Trophoblast cell (in vitro differentiated cells and primary cell): ENCODE results near the gene APH1B. TPM values are rescaled to one million over a fixed set of nuclear protein-coding genes. Genes with fewer than 3 reads are reported as not detected.

Source experiments
- DNase-seq, 2 donors: peaks; one replicate each; pipeline ENCODE4 v3.0.0-alpha.2; 2016
- H2AFZ ChIP-seq: 2 replicates; pipeline ENCODE4 v1.6.1; 2013; ENCODE audit warnings: low read length, moderate library complexity, mild to moderate bottlenecking; ENCODE audit not compliant: insufficient read depth, poor library complexity
- H2AK5ac ChIP-seq: 2 replicates; pipeline ENCODE4 v1.6.1; 2013; ENCODE audit warnings: mild to moderate bottlenecking, low read length
- H2BK120ac ChIP-seq: 2 replicates; pipeline ENCODE4 v1.6.1; 2013; ENCODE audit warnings: low read length, mild to moderate bottlenecking, moderate library complexity; ENCODE audit not compliant: insufficient read depth, poor library complexity
- H2BK12ac ChIP-seq: 2 replicates; pipeline ENCODE4 v1.6.1; 2013; ENCODE audit warnings: mild to moderate bottlenecking, low read length, moderate library complexity
- H2BK5ac ChIP-seq: 2 replicates; pipeline ENCODE4 v1.6.1; 2013; ENCODE audit warnings: low read length, low read depth, moderate library complexity, mild to moderate bottlenecking; ENCODE audit not compliant: poor library complexity
- H3K14ac ChIP-seq: 2 replicates; pipeline ENCODE4 v1.6.1; 2013; ENCODE audit warnings: mild to moderate bottlenecking, low read length
- H3K18ac ChIP-seq: 2 replicates; pipeline ENCODE4 v1.6.1; 2013; ENCODE audit warnings: mild to moderate bottlenecking, low read length
- H3K23ac ChIP-seq: 2 replicates; pipeline ENCODE4 v1.6.1; 2013; ENCODE audit warnings: low read length
- H3K27ac ChIP-seq: 2 replicates; pipeline ENCODE4 v1.5.1; 2013; ENCODE audit warnings: low read depth, mild to moderate bottlenecking, inconsistent platforms, low read length, moderate library complexity
- H3K27me3 ChIP-seq: 2 replicates; pipeline ENCODE4 v1.6.1; 2013; ENCODE audit warnings: inconsistent platforms, mild to moderate bottlenecking, low read length, moderate library complexity; ENCODE audit not compliant: insufficient read depth
- H3K36me3 ChIP-seq, 2 experiments: 1 replicate in 1 of 2; 2 replicates in 1 of 2; pipeline ENCODE4 v1.6.1; 2013; ENCODE audit warnings: low read length in 2 of 2, mild to moderate bottlenecking in 2 of 2, moderate library complexity in 1 of 2; ENCODE audit not compliant: insufficient read depth in 2 of 2, control insufficient read depth in 1 of 2
- H3K4ac ChIP-seq: 2 replicates; pipeline ENCODE4 v1.6.1; 2013; ENCODE audit warnings: low read depth, mild to moderate bottlenecking, low read length, moderate library complexity
- H3K4me1 ChIP-seq, 2 experiments: 1 replicate in 1 of 2; 2 replicates in 1 of 2; pipeline ENCODE4 v1.6.1; 2013; ENCODE audit warnings: low read length in 2 of 2, mild to moderate bottlenecking in 2 of 2, moderate library complexity in 1 of 2; ENCODE audit not compliant: insufficient read depth in 2 of 2, control insufficient read depth in 1 of 2
- H3K4me2 ChIP-seq: 2 replicates; pipeline ENCODE4 v1.6.1; 2013; ENCODE audit warnings: inconsistent platforms, mild to moderate bottlenecking, low read length, moderate library complexity
- H3K4me3 ChIP-seq: 2 replicates; pipeline ENCODE4 v1.5.1; 2013; ENCODE audit warnings: mild to moderate bottlenecking, low read depth, low read length, inconsistent platforms
- H3K79me1 ChIP-seq: one replicate; pipeline ENCODE4 v1.6.1; 2013; ENCODE audit warnings: low read length
- H3K79me2 ChIP-seq: 2 replicates; pipeline ENCODE4 v1.6.1; 2013; ENCODE audit warnings: low read length, mild to moderate bottlenecking; ENCODE audit not compliant: control insufficient read depth, insufficient read depth, poor library complexity
- H3K9ac ChIP-seq: 2 replicates; pipeline ENCODE4 v1.6.1; 2013; ENCODE audit warnings: mild to moderate bottlenecking, low read length
- H3K9me3 ChIP-seq: 2 replicates; pipeline ENCODE4 v1.6.1; 2013; ENCODE audit warnings: low read depth, mild to moderate bottlenecking, control low read depth, inconsistent platforms, low read length; ENCODE audit not compliant: insufficient read depth
- H4K12ac ChIP-seq: 2 replicates; pipeline ENCODE4 v1.6.1; 2013; ENCODE audit warnings: low read depth, mild to moderate bottlenecking, low read length, moderate library complexity
- H4K8ac ChIP-seq: 2 replicates; pipeline ENCODE4 v1.6.1; 2013; ENCODE audit warnings: low read depth, mild to moderate bottlenecking, low read length, moderate library complexity
- H4K91ac ChIP-seq: one replicate; pipeline ENCODE4 v1.6.1; 2013; ENCODE audit warnings: low read depth, mild to moderate bottlenecking, low read length, moderate library complexity
- WGBS: extraction: QIAGEN DNeasy Blood & Tissue Kit; methylation state at CpG from one replicate; pipeline ENCODE4 v1.1.7; 2013; ENCODE audit warnings: missing lambda C conversion rate; ENCODE audit not compliant: insufficient read length, insufficient coverage; ENCODE audit errors: extremely low coverage; 5-methylcytosine and 5-hydroxymethylcytosine counted together
- polyA plus RNA-seq: library from polyadenylated mRNA; stranded (reverse); fragments of 200-250 nt; gene quantifications from 2 replicates; pipeline ENCODE4 v1.2.3, GENCODE V29; 2013

The APH1B gene
- polyA plus RNA-seq: 5.0 and 5.7 TPM in 2 replicates

GRCh38 chr15:63277038-63277892 is at the start of gene APH1B:
APH1B (plus strand) TSS chr15:63277605; CDS start chr15:63277624, 19 bp downstream.
- H3K79me1 ChIP-seq: peaks cover 5% of the 10 kb centered on the region
- no peak within 1 kb of the TSS for H3K23ac ChIP-seq
- H3K36me3 ChIP-seq: no peaks in the 10 kb centered on the region
- no peak within 1 kb of the TSS for H2AK5ac ChIP-seq
- H3K79me2 ChIP-seq: peaks cover 2% of the 10 kb centered on the region
- H3K14ac ChIP-seq: peak within 1 kb of the TSS; percentile 78
- peak within 1 kb of the TSS; percentile 77 for H3K4me3 ChIP-seq
- peak; percentile 51 to 70 for DNase-seq
- H4K8ac ChIP-seq: peak within 1 kb of the TSS; percentile 71
- H3K4me1 ChIP-seq: peaks cover 0 to 4% of the 10 kb centered on the region in 2 experiments
- peak within 1 kb of the TSS; percentile 88 for H2BK120ac ChIP-seq
- H2AFZ ChIP-seq: peak within 1 kb of the TSS; percentile 79
- no peaks in the 10 kb centered on the region for H3K27me3 ChIP-seq
- peak within 1 kb of the TSS; percentile 14 for H3K27ac ChIP-seq
- no CpG with 5 or more reads among the region's 102 CpGs for WGBS
- peak within 1 kb of the TSS; percentile 79 for H4K91ac ChIP-seq
- H4K12ac ChIP-seq: peak within 1 kb of the TSS; percentile 83
- peak within 1 kb of the TSS; percentile 18 for H2BK5ac ChIP-seq
- H3K4ac ChIP-seq: peak within 1 kb of the TSS; percentile 9
- H2BK12ac ChIP-seq: peak within 1 kb of the TSS; percentile 2
- H3K9me3 ChIP-seq: no peaks in the 10 kb centered on the region
- peak within 1 kb of the TSS; percentile 69 for H3K18ac ChIP-seq
- H3K4me2 ChIP-seq: peak within 1 kb of the TSS; percentile 96
- peak within 1 kb of the TSS; percentile 66 for H3K9ac ChIP-seq

- no peak overlapping the region for H3K4ac ChIP-seq
- no peak overlapping the region for H3K23ac ChIP-seq
- H3K4me2 ChIP-seq: no peak overlapping the region
- no peaks in the 10 kb centered on the region for H3K79me1 ChIP-seq
- no peaks in the 10 kb centered on the region for H3K79me2 ChIP-seq
- H2BK120ac ChIP-seq: no peak overlapping the region
- H3K27ac ChIP-seq: no peak overlapping the region
- H3K14ac ChIP-seq: no peak overlapping the region
- no CpG with 5 or more reads among the region's 2 CpGs for WGBS
- no peak overlapping the region for H2AK5ac ChIP-seq
- no peak overlapping the region for H2BK12ac ChIP-seq
- no peak overlapping the region for H3K18ac ChIP-seq
- H4K91ac ChIP-seq: no peak overlapping the region
- H3K27me3 ChIP-seq: no peaks in the 10 kb centered on the region
- no peak for DNase-seq
- H3K4me3 ChIP-seq: no peak overlapping the region
- no peak overlapping the region for H2AFZ ChIP-seq
- H3K9me3 ChIP-seq: no peaks in the 10 kb centered on the region
- no peak overlapping the region for H4K12ac ChIP-seq
- H3K36me3 ChIP-seq: no peaks in the 10 kb centered on the region
- H2BK5ac ChIP-seq: no peak overlapping the region
- H3K4me1 ChIP-seq: peaks cover 0 to 6% of the 10 kb centered on the region in 2 experiments
- no peak overlapping the region for H3K9ac ChIP-seq
- no peak overlapping the region for H4K8ac ChIP-seq
These were observed 49.7 kb upstream of the APH1B start for GRCh38 chr15:63227689-63228088.

- Histone ChIP-seq H3K18ac (no peak overlapping the region), H3K79me2 (no peaks in the 10 kb centered on the region), H3K9me3 (peaks cover 1% of the 10 kb centered on the region), H2AK5ac (no peak overlapping the region), H3K4me1 (peaks cover 6 to 9% of the 10 kb centered on the region in 2 experiments), H2BK5ac (no peak overlapping the region), H4K91ac (no peak overlapping the region), H3K9ac (no peak overlapping the region), H2BK12ac (no peak overlapping the region), H4K8ac (no peak overlapping the region), H2AFZ (no peak overlapping the region), H4K12ac (no peak overlapping the region), H3K14ac (no peak overlapping the region), H3K4me3 (no peak overlapping the region), H3K27ac (no peak overlapping the region), H3K36me3 (no peaks in the 10 kb centered on the region), H3K79me1 (peaks cover 2% of the 10 kb centered on the region), H3K23ac (no peak overlapping the region), H3K4ac (no peak overlapping the region), H2BK120ac (no peak overlapping the region), H3K4me2 (no peak overlapping the region), H3K27me3 (no peaks in the 10 kb centered on the region)
- no CpG with 5 or more reads among the region's 3 CpGs for WGBS
- peak in 1 of 2 donors; percentile 78 for DNase-seq
These were observed 46.2 kb upstream of the APH1B start for GRCh38 chr15:63231206-63231605.

GRCh38 chr15:63231706-63232105 is 45.7 kb upstream of the APH1B start:
- Histone ChIP-seq H2BK12ac (no peak overlapping the region), H3K18ac (no peak overlapping the region)

More at GRCh38 chr15:63231706-63232105, 45.7 kb upstream of the APH1B start:
- Histone ChIP-seq H3K14ac (no peak overlapping the region), H3K4me1 (peaks cover 6 to 9% of the 10 kb centered on the region in 2 experiments), H3K4me3 (no peak overlapping the region), H3K79me2 (no peaks in the 10 kb centered on the region), H3K27me3 (no peaks in the 10 kb centered on the region), H2AFZ (no peak overlapping the region), H3K23ac (no peak overlapping the region), H4K8ac (no peak overlapping the region), H3K4me2 (no peak overlapping the region), H3K79me1 (peaks cover 2% of the 10 kb centered on the region), H4K12ac (no peak overlapping the region), H2BK5ac (no peak overlapping the region), H3K4ac (no peak overlapping the region), H4K91ac (no peak overlapping the region), H2BK120ac (no peak overlapping the region), H2AK5ac (no peak overlapping the region), H3K9me3 (peaks cover 1% of the 10 kb centered on the region), H3K36me3 (no peaks in the 10 kb centered on the region), H3K9ac (no peak overlapping the region), H3K27ac (no peak overlapping the region)
- no CpG with 5 or more reads among the region's 1 CpG for WGBS
- DNase-seq: peak in 1 of 2 donors; percentile 74
